ENCODE data around the gene ZBTB47. TPM values are rescaled to one million over a fixed set of nuclear protein-coding genes. Genes with fewer than 3 reads are reported as not detected.

ZBTB47 gene
- total RNA-seq, 1 experiment from 2014 or later: 8.1 TPM

GRCh38 chr3:42702982-42703694, 49.6 kb downstream of the ZBTB47 start:
- BruUV-seq (replicated peaks): no TSS peak
- H3K27me3 ChIP-seq (ENCODE audit: insufficient read depth, low read depth): peaks cover 11% of the 10 kb centered on the region; the same call in 1 of the 2 replicates
- intact Hi-C loops (cut with micrococcal nuclease; ENCODE audit: unreplicated experiment): no loop called here
- ChIA-PET POLR2A (ENCODE audit: unreplicated experiment) (no interaction called here), CTCF (interaction anchor here (0.6 kb wide), 1 partner anchor 523 kb away, joined by 7 read pairs; no protein-coding TSS in a partner anchor)
- no peak for DNase-seq
- no peak overlapping the region for H2AFZ ChIP-seq
- H3K9me3 ChIP-seq (ENCODE audit: insufficient read depth, low read depth): no peaks in the 10 kb centered on the region
- no peaks in the 10 kb centered on the region for H3K9me2 ChIP-seq (ENCODE audit: insufficient read depth)
- H3K4me2 ChIP-seq: no peak overlapping the region
- H3F3A ChIP-seq (ENCODE audit: insufficient read depth, low read depth): no peaks in the 10 kb centered on the region
- TF ChIP-seq EZH2 (IDR thresholded peaks at IDR 0.05; ENCODE audit: low read depth): no peak
- TF ChIP-seq CTCF (conservative IDR thresholded peaks at IDR 0.05): no peak
- H3K4me1 ChIP-seq (replicated peaks; ENCODE audit: insufficient read depth): no peaks in the 10 kb centered on the region
- H3K4me3 ChIP-seq: no peak overlapping the region
- no peak overlapping the region for H3K27ac ChIP-seq
- no peaks in the 10 kb centered on the region for H4K20me1 ChIP-seq (ENCODE audit: insufficient read depth)
- no peaks in the 10 kb centered on the region for H3K36me3 ChIP-seq (ENCODE audit: low read depth)
- H3K79me2 ChIP-seq (ENCODE audit: low read depth): no peaks in the 10 kb centered on the region

GRCh38 chr3:42703695-42704025, 50.2 kb downstream of the ZBTB47 start:
- H3K9me3 ChIP-seq (ENCODE audit: insufficient read depth, low read depth): no peaks in the 10 kb centered on the region
- H3K79me2 ChIP-seq (ENCODE audit: low read depth): no peaks in the 10 kb centered on the region
- no peaks in the 10 kb centered on the region for H4K20me1 ChIP-seq (ENCODE audit: insufficient read depth)
- CTCF ChIA-PET: no interaction called here
- H2AFZ ChIP-seq: no peak overlapping the region
- POLR2A ChIA-PET (ENCODE audit: unreplicated experiment): no interaction called here
- H3K27ac ChIP-seq: no peak overlapping the region
- no peak for DNase-seq
- H3K36me3 ChIP-seq (ENCODE audit: low read depth): no peaks in the 10 kb centered on the region
- H3K4me1 ChIP-seq (replicated peaks; ENCODE audit: insufficient read depth): no peaks in the 10 kb centered on the region
- H3K4me2 ChIP-seq: no peak overlapping the region
- no peak overlapping the region for H3K4me3 ChIP-seq
- no peaks in the 10 kb centered on the region for H3K9me2 ChIP-seq (ENCODE audit: insufficient read depth)
- intact Hi-C loops (cut with micrococcal nuclease; ENCODE audit: unreplicated experiment): no loop called here
- no peaks in the 10 kb centered on the region for H3F3A ChIP-seq (ENCODE audit: insufficient read depth, low read depth)
- peaks cover 6% of the 10 kb centered on the region; the same call in 1 of the 2 replicates for H3K27me3 ChIP-seq (ENCODE audit: insufficient read depth, low read depth)
- no peak for TF ChIP-seq CTCF (conservative IDR thresholded peaks at IDR 0.05)
- TF ChIP-seq EZH2 (IDR thresholded peaks at IDR 0.05; ENCODE audit: low read depth): no peak
- BruUV-seq (replicated peaks): no TSS peak

- Histone ChIP-seq H3K9me2 (ENCODE audit: insufficient read depth) (no peaks in the 10 kb centered on the region), H3K79me2 (ENCODE audit: low read depth) (no peaks in the 10 kb centered on the region), H3K4me3 (no peak overlapping the region), H3K27me3 (ENCODE audit: insufficient read depth, low read depth) (0 out of 2 replicates have a peak, but pooled peaks cover 4% of the 10 kb centered on the region), H3K4me2 (no peak overlapping the region), H3K27ac (no peak overlapping the region), H3F3A (ENCODE audit: insufficient read depth, low read depth) (no peaks in the 10 kb centered on the region), H3K4me1 (replicated peaks; ENCODE audit: insufficient read depth) (no peaks in the 10 kb centered on the region), H3K9me3 (ENCODE audit: insufficient read depth, low read depth) (no peaks in the 10 kb centered on the region), H2AFZ (no peak overlapping the region), H3K36me3 (ENCODE audit: low read depth) (no peaks in the 10 kb centered on the region), H4K20me1 (ENCODE audit: insufficient read depth) (no peaks in the 10 kb centered on the region)
- intact Hi-C loops (cut with micrococcal nuclease; ENCODE audit: unreplicated experiment): no loop called here
- no peak for TF ChIP-seq EZH2 (IDR thresholded peaks at IDR 0.05; ENCODE audit: low read depth)
- TF ChIP-seq CTCF (conservative IDR thresholded peaks at IDR 0.05): no peak
- no peak for DNase-seq
- ChIA-PET CTCF (no interaction called here), POLR2A (ENCODE audit: unreplicated experiment) (no interaction called here)
- BruUV-seq (replicated peaks): no TSS peak
Measured at GRCh38 chr3:42704136-42704841, 50.8 kb downstream of the ZBTB47 start.
